GM10266 (cell line): ENCODE data around the gene CREB5.

ENCODE experiments used
- DNase-seq: peaks from one replicate; pipeline ENCODE4 v3.0.0; 2012; ENCODE audit errors: extremely low spot score
- CTCF ChIP-seq: IDR thresholded peaks from 2 replicates; pipeline ENCODE4 v1.5.1; 2012; ENCODE audit warnings: mild to moderate bottlenecking, low read depth; ENCODE audit not compliant: control insufficient read depth, insufficient read depth; ENCODE audit errors: missing control alignments

Gene CREB5

DNA sequence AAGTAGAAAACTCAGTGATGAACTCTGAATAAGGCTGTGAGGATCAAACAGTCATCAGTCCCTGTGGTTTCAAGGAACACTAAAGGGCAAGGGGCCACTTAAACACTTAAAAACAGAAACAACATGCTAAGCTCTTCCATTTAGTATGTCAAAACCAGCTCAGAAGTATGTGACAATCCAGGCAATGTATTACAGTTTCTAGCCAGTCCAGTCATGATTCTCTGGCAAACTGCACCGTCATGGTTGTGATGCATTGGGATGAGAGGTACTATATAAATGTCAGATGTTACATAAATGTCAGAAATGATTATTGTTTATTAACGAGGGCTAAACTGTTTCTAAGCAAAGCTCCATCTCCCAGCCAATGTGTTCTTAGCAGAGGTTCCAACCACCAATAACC lies 4.7 kb upstream of the CREB5 start:
- DNase-seq = peak; percentile 15
- no peak for TF ChIP-seq CTCF

DNA sequence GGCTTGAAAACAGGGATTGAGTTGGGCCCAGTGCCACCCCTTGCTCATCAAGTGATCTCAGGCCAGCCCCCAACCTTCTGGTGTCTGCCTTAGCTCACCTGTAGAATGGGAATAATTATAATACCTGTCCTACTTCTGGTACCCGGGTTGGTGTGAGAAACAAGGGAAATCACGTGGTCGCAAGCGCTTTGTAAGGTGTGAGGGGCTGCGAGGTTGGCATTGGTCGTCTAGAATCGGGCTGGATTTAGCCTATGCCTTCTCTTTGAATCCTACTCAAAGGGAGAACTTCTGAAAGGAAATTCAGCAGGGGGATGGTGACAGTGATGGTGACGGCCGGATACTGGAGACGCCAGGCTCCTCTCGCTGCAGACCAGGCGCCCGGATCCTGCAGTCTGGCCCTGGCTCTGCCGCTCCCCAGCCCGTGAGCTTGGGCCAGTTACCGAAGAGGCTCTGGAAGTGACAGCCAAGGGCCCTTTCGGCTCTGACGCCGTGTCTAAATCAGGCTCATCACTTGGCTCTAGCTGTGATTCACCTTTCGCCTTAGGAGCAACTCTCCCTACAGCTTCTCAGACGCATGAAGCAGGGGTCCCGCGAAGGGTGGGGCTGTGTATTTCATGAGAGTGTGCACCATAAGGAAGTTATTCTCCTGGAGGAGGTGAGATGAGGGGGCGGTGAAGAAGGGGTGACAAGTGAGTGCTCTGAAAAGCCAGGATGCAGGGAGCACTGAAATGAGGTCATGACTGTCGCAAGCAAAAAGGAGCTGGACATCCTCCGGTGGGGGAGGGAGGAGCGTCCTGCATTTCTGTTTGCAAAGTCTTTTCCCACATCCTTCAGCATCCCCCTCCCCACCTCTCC lies 4.0 kb upstream of the CREB5 start:
- no peak for TF ChIP-seq CTCF
- DNase-seq = no peak

DNA sequence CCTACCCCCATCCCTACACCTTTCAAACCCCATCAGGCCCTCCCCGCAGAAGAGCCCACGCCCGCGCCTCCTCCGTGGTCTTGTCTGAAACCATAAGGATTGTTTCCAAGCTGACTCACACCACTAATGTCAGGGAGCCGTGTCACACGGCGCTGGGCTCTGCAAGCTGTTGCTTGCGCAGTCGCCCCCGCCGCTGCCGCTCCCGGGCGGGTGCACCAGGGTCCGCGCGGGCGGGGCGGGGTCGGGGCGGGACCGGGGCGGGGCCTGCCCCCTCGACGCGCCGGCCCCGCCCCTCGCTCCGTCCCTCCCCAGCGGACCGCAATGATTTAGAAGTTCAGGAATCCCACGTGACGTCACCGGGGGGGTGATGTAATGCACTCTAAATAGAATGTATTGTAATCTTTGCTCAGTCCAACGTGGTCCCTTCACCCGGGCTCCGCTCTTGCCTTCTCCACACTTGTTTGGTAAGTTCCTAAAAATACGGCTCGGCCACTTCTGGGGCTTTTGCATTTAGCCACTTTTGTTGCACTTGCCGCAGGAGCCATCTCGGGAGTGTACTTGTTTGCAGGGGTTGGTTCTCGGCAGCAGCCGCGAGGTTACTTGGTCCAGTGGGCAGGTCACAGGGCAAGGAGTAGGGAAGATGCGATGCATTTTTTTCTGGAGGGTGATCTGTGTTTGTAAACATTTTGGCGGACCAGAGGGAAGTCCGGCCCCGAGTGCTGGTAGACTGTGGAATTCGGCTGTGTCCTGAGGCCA lies 3.2 kb upstream of the CREB5 start:
- no peak for TF ChIP-seq CTCF
- peak; percentile 96 for DNase-seq

DNA sequence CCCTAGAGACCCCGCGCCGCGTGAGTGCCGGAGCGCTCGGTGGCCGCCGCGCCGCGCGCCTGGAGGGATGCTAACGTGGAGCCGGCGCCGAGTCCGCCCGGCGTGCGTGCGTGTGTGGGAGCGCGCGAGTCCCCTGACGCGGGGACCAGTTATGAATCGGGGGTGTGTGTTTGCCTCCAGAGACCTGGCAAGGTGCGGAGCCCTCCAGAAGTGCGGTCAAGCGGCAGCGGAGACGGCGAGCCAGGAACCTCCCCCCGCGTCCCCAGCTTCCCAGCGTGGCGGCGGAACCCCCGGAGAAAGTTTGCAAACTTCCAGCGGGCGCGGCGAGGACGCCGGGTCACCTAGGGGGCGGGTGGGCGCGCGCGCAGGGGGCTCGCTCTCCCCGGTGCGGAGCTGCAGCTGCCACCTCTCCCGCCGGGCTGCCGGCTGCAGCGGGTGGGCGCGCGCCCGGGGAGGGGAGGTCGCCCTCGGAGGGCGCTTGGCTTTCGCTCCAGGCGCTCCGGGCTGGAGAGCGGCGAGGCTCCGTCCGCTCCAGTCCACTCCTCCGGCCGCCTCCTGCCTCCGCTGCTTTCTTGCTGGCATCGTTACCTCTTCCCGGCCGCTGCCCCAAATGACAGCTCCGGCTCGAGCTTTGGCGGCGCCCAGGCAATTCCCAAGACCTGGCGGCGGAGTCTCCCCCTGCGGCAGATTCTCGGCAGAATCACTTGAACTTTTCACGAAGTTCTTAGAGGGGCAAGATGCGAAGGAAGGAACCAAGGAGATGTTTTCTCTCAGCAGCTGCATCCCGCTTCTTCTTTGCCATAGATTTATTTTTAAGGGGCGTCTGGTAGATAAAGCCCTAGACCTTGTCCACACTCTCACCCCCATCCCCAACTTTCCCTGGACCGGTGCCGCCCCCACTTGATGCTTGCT lies 2.3 kb upstream of the CREB5 start:
- peak; percentile 40 for DNase-seq
- TF ChIP-seq CTCF = no peak

DNA sequence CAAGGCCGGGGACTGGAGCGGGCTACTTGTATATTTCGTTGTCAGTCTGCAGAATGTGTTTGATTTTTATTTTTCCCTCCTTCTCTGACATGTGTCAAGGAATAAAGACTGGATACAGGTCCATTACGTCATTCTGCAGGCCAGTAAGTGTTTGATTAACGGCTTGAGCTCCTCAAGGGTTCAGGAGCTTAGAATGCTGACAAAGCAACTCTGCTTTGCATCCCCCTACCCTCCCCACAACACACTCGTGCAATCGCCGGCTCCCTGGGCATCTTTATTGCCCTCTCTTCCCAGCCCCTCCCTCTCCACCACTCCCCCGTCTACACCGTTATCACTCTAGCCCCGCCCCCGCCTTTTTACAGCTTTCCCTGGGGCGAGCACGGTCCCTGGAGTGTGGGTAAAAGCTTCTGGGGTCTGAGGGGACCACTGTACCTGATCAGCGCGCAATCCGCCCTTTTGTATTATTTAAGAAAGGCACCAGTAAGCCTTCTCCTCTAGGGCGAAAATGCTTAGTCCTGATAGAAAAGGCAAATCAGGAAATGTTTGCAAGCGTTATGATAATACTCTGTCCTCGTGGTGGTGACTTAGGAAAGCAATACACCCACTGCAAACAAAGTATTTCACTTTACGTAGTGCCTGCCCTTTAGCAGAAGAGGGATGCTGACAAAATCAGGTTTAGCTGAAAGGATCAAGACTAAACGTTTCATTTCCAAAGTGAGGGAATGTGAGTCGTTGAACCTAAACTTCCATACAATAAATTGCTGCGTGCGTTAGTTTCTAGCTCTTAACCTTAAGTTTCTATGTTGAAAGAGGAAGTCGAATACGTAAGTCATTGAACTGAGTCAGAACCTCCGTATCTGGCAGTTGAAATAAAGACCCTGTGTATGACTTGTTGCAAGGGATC lies 1.4 kb upstream of the CREB5 start:
- no peak for TF ChIP-seq CTCF
- DNase-seq = peak; percentile 57

- no peak for TF ChIP-seq CTCF
- DNase-seq = peak; percentile 20
Measured at GRCh38 chr7:28413011-28413410, 693 bp downstream of the CREB5 start.
